ENCODE results near the gene PNPLA8.

PNPLA8 gene

GRCh38 chr7:108451296-108451848 lies 74.6 kb downstream of the PNPLA8 start:
- intact Hi-C loops (cut with DNase I): loop anchor here (10.0 kb wide), 1 partner anchor 47 kb away; no protein-coding TSS in a partner anchor
- DNase-seq: no peak

- DNase-seq: no peak
- intact Hi-C loops (cut with DNase I): loop anchor here (10.0 kb wide), 1 partner anchor 45 kb away; no protein-coding TSS in a partner anchor
Observed at GRCh38 chr7:108450160-108450559, 75.8 kb downstream of the PNPLA8 start.

GRCh38 chr7:108449521-108449920 lies 76.4 kb downstream of the PNPLA8 start:
- intact Hi-C loops (cut with DNase I): no loop called here
- no peak for DNase-seq

GRCh38 chr7:108448584-108449505 lies 77.1 kb downstream of the PNPLA8 start:
- DNase-seq: peak in 1 of 10 donors; percentile 41
- intact Hi-C loops (cut with DNase I): no loop called here

- intact Hi-C loops (cut with DNase I): no loop called here
- DNase-seq: no peak
Observed at GRCh38 chr7:108442039-108442568, 83.8 kb downstream of the PNPLA8 start.

GRCh38 chr7:108441392-108441955 lies 84.5 kb downstream of the PNPLA8 start:
- DNase-seq: no peak
- intact Hi-C loops (cut with DNase I): no loop called here

- no peak for DNase-seq
- intact Hi-C loops (cut with DNase I): no loop called here
Observed at GRCh38 chr7:108440613-108441012, 85.3 kb downstream of the PNPLA8 start.

GRCh38 chr7:108436906-108437305 lies 89.0 kb downstream of the PNPLA8 start:
- intact Hi-C loops (cut with DNase I): no loop called here
- no peak for DNase-seq

GRCh38 chr7:108434010-108434409 lies 91.9 kb downstream of the PNPLA8 start:
- no peak for DNase-seq
- intact Hi-C loops (cut with DNase I): no loop called here

- intact Hi-C loops (cut with DNase I): no loop called here
- no peak for DNase-seq
Observed at GRCh38 chr7:108431099-108431498, 94.8 kb downstream of the PNPLA8 start.

GRCh38 chr7:108430664-108431063 lies 95.3 kb downstream of the PNPLA8 start:
- DNase-seq: no peak
- intact Hi-C loops (cut with DNase I): no loop called here

- intact Hi-C loops (cut with DNase I): no loop called here
- DNase-seq: no peak
Observed at GRCh38 chr7:108427766-108428165, 98.2 kb downstream of the PNPLA8 start.

- intact Hi-C loops (cut with DNase I): no loop called here
- no peak for DNase-seq
Observed at GRCh38 chr7:108425714-108426275, 100.1 kb downstream of the PNPLA8 start.

GRCh38 chr7:108424013-108424412 lies 101.9 kb downstream of the PNPLA8 start:
- DNase-seq: no peak
- intact Hi-C loops (cut with DNase I): no loop called here

- no peak for DNase-seq
- intact Hi-C loops (cut with DNase I): no loop called here
Observed at GRCh38 chr7:108423089-108423989, 102.6 kb downstream of the PNPLA8 start.

GRCh38 chr7:108421720-108422331 lies 104.1 kb downstream of the PNPLA8 start:
- intact Hi-C loops (cut with DNase I): no loop called here
- DNase-seq: no peak

Measured in posterior cingulate gyrus (tissue), 11 donors.